ENCODE data around the gene CCDC83. TPM values are rescaled to one million over a fixed set of nuclear protein-coding genes. Genes with fewer than 3 reads are reported as not detected.

The CCDC83 gene
- polyA plus RNA-seq, 3 donors = not detected

DNA sequence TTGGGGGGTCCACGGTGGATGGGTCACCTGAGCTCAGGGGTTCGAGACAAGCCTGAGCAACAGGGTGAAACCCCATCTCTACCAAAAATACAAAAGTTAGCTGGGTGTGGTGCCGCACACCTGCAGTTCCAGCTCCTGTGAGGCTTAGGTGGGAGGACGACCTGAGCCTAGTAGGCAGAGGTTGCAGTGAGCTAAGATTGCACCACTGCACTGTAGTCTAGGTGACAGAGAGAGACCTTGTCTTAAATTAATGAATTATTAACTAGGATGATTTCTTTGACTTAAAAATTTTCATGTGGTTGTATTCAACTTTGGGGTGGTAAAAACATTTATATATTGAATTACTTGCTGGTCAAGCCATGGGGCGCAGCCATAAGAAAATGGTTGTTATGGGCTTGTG, 33.9 kb downstream of the CCDC83 start:
- no peak overlapping the region for H3K27ac ChIP-seq (ENCODE audit: low read depth in 1 of 2, low read length in 2 of 2)
- no peak overlapping the region for H3K4me2 ChIP-seq (replicated peaks; ENCODE audit: extremely low read depth, low read length, poor library complexity, severe bottlenecking)
- Mint-ChIP-seq H3K4me1 (no peaks in the 10 kb centered on the region), H3K4me3 (no peak overlapping the region), H3K36me3 (no peaks in the 10 kb centered on the region), H3K9me3 (no peaks in the 10 kb centered on the region), H3K27me3 (ENCODE audit: low read depth in 3 of 3) (peaks cover 0 to 2% (median 1%) of the 10 kb centered on the region in 3 donors), H3K27ac (no peak overlapping the region)
- no peaks in the 10 kb centered on the region for H3K36me3 ChIP-seq (replicated peaks in 1 of 2; ENCODE audit: control insufficient read depth in 1 of 2, insufficient read depth in 2 of 2, low read length in 2 of 2)
- H3K9ac ChIP-seq (ENCODE audit: insufficient read depth, low read length, poor library complexity, severe bottlenecking) = no peak overlapping the region
- no peak overlapping the region for H2AFZ ChIP-seq (ENCODE audit: insufficient read depth, low read depth, low read length, poor library complexity, severe bottlenecking)
- no peak for DNase-seq
- H3K27me3 ChIP-seq (ENCODE audit: control insufficient read depth in 2 of 2, insufficient read depth in 2 of 2, low read length in 2 of 2) = no peaks in the 10 kb centered on the region
- no peaks in the 10 kb centered on the region for H3K9me3 ChIP-seq (replicated peaks in 1 of 2; ENCODE audit: control insufficient read depth in 1 of 2, insufficient read depth in 1 of 2, low read length in 2 of 2)
- H3K4me1 ChIP-seq (ENCODE audit: control insufficient read depth in 1 of 2, insufficient read depth in 2 of 2, low read length in 2 of 2) = no peaks in the 10 kb centered on the region
- H3K4me3 ChIP-seq (replicated peaks in 1 of 3; ENCODE audit: low read depth in 2 of 3, low read length in 3 of 3) = no peak overlapping the region
- H3K79me2 ChIP-seq (ENCODE audit: insufficient read depth, low read length) = no peaks in the 10 kb centered on the region
- WGBS (ENCODE audit: insufficient coverage) = 92% methylated on average over 2 of the region's 5 CpGs
- H4K20me1 ChIP-seq (ENCODE audit: insufficient read depth, low read length) = no peaks in the 10 kb centered on the region
- TF ChIP-seq, protein P1, sequence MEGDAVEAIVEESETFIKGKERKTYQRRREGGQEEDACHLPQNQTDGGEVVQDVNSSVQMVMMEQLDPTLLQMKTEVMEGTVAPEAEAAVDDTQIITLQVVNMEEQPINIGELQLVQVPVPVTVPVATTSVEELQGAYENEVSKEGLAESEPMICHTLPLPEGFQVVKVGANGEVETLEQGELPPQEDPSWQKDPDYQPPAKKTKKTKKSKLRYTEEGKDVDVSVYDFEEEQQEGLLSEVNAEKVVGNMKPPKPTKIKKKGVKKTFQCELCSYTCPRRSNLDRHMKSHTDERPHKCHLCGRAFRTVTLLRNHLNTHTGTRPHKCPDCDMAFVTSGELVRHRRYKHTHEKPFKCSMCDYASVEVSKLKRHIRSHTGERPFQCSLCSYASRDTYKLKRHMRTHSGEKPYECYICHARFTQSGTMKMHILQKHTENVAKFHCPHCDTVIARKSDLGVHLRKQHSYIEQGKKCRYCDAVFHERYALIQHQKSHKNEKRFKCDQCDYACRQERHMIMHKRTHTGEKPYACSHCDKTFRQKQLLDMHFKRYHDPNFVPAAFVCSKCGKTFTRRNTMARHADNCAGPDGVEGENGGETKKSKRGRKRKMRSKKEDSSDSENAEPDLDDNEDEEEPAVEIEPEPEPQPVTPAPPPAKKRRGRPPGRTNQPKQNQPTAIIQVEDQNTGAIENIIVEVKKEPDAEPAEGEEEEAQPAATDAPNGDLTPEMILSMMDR (IDR thresholded peaks at IDR 0.05) = no peak
- intact Hi-C loops (cut with micrococcal nuclease) = no loop called here

DNA sequence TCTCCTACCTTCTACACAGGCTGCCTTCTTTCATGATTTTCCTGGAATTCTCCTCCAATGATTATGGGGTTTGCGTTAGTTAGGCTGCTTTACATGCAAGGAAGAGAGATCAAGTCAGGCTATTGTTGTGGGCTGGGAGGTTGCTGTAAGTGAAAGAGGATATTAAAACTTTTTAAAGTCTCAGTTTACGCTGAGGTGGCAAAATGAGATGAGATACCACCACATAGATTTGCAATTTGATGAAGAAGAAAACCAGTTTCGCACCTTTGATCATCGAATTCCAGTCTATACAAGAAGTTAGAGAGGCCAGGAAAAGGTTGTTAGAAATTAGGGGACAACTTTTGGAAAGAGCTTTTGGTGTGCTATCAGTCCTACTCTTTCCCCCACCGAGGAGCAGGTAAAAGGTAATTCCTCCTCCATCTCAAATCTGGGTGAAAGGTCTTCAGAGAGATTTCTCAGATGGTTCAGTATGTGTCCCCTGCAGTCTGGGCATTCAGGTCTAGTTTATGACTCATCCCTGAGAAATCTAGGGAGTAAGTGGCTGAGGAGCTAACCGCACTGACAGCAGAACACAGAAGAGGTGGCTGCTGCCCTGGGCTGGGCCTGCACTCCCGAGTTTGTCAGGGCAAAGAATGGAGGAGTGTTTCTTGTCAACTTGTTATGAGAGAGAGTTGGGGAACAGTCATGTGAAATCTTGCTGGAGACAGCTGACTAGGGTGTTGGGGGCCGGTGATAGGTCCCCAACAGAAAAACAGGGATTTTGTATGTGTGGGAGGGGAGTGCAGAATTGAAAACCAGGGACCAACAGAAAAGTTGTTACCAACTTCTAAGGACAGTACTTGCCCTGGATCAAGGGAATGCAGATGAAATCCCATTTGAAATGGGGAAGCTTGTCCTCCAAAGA, 34.7 kb downstream of the CCDC83 start:
- H3K27me3 Mint-ChIP-seq (ENCODE audit: low read depth in 3 of 3) = peaks cover 1 to 3% (median 1%) of the 10 kb centered on the region in 3 donors
- Histone ChIP-seq H3K9me3 (replicated peaks in 1 of 2; ENCODE audit: control insufficient read depth in 1 of 2, insufficient read depth in 1 of 2, low read length in 2 of 2) (no peaks in the 10 kb centered on the region), H3K27me3 (ENCODE audit: control insufficient read depth in 2 of 2, insufficient read depth in 2 of 2, low read length in 2 of 2) (no peaks in the 10 kb centered on the region), H3K36me3 (replicated peaks in 1 of 2; ENCODE audit: control insufficient read depth in 1 of 2, insufficient read depth in 2 of 2, low read length in 2 of 2) (no peaks in the 10 kb centered on the region), H3K4me2 (replicated peaks; ENCODE audit: extremely low read depth, low read length, poor library complexity, severe bottlenecking) (no peak overlapping the region), H3K79me2 (ENCODE audit: insufficient read depth, low read length) (no peaks in the 10 kb centered on the region), H3K27ac (ENCODE audit: low read depth in 1 of 2, low read length in 2 of 2) (no peak overlapping the region), H3K4me1 (ENCODE audit: control insufficient read depth in 1 of 2, insufficient read depth in 2 of 2, low read length in 2 of 2) (no peaks in the 10 kb centered on the region), H4K20me1 (ENCODE audit: insufficient read depth, low read length) (no peaks in the 10 kb centered on the region), H2AFZ (ENCODE audit: insufficient read depth, low read depth, low read length, poor library complexity, severe bottlenecking) (no peak overlapping the region), H3K4me3 (replicated peaks in 1 of 3; ENCODE audit: low read depth in 2 of 3, low read length in 3 of 3) (no peak overlapping the region), H3K9ac (ENCODE audit: insufficient read depth, low read length, poor library complexity, severe bottlenecking) (no peak overlapping the region)
- DNase-seq = no peak
- intact Hi-C loops (cut with micrococcal nuclease) = no loop called here
- no peaks in the 10 kb centered on the region for H3K4me1 Mint-ChIP-seq
- no peaks in the 10 kb centered on the region for H3K36me3 Mint-ChIP-seq
- TF ChIP-seq, protein P1 (IDR thresholded peaks at IDR 0.05) = no peak
- no peak overlapping the region for H3K4me3 Mint-ChIP-seq
- H3K9me3 Mint-ChIP-seq = no peaks in the 10 kb centered on the region
- H3K27ac Mint-ChIP-seq = peak overlapping the region in 1 of 7 donors; percentile 30
- WGBS (ENCODE audit: insufficient coverage) = 90% methylated on average over 2 of the region's 8 CpGs
